Measurements from ENCODE around the gene EIF6. TPM values are rescaled to one million over a fixed set of nuclear protein-coding genes. Genes with fewer than 3 reads are reported as not detected.

Gene EIF6
- total and polyA plus RNA-seq, 2 experiments from 2014 or later, result 149 to 215 TPM

DNA sequence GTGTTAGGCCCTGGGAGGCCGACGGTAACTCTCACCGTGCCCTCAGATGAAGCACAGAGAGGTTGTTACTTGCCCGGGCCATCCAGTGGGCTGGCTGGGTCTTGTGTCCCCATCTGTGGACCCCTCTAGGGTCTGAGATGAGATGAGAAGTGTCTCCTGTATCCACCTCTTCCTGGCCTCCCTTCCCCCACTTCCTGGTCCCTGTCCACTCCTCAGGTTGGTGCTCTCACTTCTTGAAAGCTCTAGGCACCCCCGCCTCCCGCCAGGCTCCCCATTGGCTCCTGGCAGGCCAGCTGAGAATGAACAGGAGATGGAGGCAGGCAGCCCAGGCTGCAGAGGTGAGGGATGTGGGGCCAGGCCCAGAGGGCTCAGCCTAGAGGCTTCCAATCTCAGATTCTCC, 8.2 kb downstream of the EIF6 start:
- Histone ChIP-seq H3K27ac (ENCODE audit: low read depth) (no peak overlapping the region), H3K4me2 (peak overlapping the region; percentile 97; the same call in 1 of the 2 replicates), H2AFZ (no peak overlapping the region), H3K79me2 (replicated peaks; ENCODE audit: insufficient read depth) (peaks cover 12% of the 10 kb centered on the region), H3K4me1 (ENCODE audit: insufficient read depth) (peaks cover 11% of the 10 kb centered on the region; the same call in 1 of the 2 replicates), H3F3A (replicated peaks; ENCODE audit: low read depth) (peaks cover 33% of the 10 kb centered on the region), H3K9me2 (ENCODE audit: insufficient read depth) (no peaks in the 10 kb centered on the region), H4K20me1 (replicated peaks; ENCODE audit: insufficient read depth) (0 out of 2 replicates have a peak, but pooled peaks cover 9% of the 10 kb centered on the region), H3K4me3 (peak overlapping the region; percentile 83), H3K27me3 (ENCODE audit: insufficient read depth) (no peaks in the 10 kb centered on the region), H3K36me3 (ENCODE audit: insufficient read depth) (peaks cover 4% of the 10 kb centered on the region; the same call in 1 of the 2 replicates)
- Mint-ChIP-seq H3K9me3 (no peaks in the 10 kb centered on the region; the same call in 2 of the 3 replicates), H3K27me3 (ENCODE audit: insufficient read depth, low read depth, poor library complexity) (peaks cover 37% of the 10 kb centered on the region), H3K36me3 (ENCODE audit: low read depth) (peaks cover 32% of the 10 kb centered on the region), H3K4me3 (peak overlapping the region; percentile 86; the same call in 2 of the 3 replicates), H3K27ac (no peak overlapping the region), H3K4me1 (peaks cover 11% of the 10 kb centered on the region; the same call in 2 of the 3 replicates)
- TF ChIP-seq CTCF (conservative IDR thresholded peaks at IDR 0.05; ENCODE audit: low read depth in 2 of 2) (no peak), ZNF331 (CRISPR knock-in tag; IDR thresholded peaks at IDR 0.05; ENCODE audit: low read depth) (no peak), EZH2 (IDR thresholded peaks at IDR 0.05; ENCODE audit: low read depth, unreplicated experiment) (no peak), POLR2AphosphoS5 (IDR thresholded peaks at IDR 0.05; ENCODE audit: low read depth) (no peak), ZNF114 (CRISPR knock-in tag; IDR thresholded peaks at IDR 0.05) (no peak), EZH2phosphoT487 (IDR thresholded peaks at IDR 0.05; ENCODE audit: unreplicated experiment) (no peak), NANOG (IDR thresholded peaks at IDR 0.05; ENCODE audit: borderline replicate concordance) (no peak), REST (IDR thresholded peaks at IDR 0.05; ENCODE audit: unreplicated experiment) (no peak), JUNB (IDR thresholded peaks at IDR 0.05; ENCODE audit: unreplicated experiment) (no peak)
- TF ChIP-seq, protein P1, sequence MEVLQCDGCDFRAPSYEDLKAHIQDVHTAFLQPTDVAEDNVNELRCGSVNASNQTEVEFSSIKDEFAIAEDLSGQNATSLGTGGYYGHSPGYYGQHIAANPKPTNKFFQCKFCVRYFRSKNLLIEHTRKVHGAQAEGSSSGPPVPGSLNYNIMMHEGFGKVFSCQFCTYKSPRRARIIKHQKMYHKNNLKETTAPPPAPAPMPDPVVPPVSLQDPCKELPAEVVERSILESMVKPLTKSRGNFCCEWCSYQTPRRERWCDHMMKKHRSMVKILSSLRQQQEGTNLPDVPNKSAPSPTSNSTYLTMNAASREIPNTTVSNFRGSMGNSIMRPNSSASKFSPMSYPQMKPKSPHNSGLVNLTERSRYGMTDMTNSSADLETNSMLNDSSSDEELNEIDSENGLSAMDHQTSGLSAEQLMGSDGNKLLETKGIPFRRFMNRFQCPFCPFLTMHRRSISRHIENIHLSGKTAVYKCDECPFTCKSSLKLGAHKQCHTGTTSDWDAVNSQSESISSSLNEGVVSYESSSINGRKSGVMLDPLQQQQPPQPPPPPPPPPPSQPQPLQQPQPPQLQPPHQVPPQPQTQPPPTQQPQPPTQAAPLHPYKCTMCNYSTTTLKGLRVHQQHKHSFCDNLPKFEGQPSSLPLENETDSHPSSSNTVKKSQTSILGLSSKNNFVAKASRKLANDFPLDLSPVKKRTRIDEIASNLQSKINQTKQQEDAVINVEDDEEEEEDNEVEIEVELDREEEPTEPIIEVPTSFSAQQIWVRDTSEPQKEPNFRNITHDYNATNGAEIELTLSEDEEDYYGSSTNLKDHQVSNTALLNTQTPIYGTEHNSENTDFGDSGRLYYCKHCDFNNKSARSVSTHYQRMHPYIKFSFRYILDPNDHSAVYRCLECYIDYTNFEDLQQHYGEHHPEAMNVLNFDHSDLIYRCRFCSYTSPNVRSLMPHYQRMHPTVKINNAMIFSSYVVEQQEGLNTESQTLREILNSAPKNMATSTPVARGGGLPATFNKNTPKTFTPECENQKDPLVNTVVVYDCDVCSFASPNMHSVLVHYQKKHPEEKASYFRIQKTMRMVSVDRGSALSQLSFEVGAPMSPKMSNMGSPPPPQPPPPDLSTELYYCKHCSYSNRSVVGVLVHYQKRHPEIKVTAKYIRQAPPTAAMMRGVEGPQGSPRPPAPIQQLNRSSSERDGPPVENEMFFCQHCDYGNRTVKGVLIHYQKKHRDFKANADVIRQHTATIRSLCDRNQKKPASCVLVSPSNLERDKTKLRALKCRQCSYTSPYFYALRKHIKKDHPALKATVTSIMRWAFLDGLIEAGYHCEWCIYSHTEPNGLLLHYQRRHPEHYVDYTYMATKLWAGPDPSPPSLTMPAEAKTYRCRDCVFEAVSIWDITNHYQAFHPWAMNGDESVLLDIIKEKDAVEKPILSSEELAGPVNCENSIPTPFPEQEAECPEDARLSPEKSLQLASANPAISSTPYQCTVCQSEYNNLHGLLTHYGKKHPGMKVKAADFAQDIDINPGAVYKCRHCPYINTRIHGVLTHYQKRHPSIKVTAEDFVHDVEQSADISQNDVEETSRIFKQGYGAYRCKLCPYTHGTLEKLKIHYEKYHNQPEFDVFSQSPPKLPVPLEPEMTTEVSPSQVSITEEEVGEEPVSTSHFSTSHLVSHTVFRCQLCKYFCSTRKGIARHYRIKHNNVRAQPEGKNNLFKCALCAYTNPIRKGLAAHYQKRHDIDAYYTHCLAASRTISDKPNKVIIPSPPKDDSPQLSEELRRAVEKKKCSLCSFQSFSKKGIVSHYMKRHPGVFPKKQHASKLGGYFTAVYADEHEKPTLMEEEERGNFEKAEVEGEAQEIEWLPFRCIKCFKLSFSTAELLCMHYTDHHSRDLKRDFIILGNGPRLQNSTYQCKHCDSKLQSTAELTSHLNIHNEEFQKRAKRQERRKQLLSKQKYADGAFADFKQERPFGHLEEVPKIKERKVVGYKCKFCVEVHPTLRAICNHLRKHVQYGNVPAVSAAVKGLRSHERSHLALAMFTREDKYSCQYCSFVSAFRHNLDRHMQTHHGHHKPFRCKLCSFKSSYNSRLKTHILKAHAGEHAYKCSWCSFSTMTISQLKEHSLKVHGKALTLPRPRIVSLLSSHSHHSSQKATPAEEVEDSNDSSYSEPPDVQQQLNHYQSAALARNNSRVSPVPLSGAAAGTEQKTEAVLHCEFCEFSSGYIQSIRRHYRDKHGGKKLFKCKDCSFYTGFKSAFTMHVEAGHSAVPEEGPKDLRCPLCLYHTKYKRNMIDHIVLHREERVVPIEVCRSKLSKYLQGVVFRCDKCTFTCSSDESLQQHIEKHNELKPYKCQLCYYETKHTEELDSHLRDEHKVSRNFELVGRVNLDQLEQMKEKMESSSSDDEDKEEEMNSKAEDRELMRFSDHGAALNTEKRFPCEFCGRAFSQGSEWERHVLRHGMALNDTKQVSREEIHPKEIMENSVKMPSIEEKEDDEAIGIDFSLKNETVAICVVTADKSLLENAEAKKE (CRISPR knock-in tag; IDR thresholded peaks at IDR 0.05), result no peak
- TF ChIP-seq, protein P2, sequence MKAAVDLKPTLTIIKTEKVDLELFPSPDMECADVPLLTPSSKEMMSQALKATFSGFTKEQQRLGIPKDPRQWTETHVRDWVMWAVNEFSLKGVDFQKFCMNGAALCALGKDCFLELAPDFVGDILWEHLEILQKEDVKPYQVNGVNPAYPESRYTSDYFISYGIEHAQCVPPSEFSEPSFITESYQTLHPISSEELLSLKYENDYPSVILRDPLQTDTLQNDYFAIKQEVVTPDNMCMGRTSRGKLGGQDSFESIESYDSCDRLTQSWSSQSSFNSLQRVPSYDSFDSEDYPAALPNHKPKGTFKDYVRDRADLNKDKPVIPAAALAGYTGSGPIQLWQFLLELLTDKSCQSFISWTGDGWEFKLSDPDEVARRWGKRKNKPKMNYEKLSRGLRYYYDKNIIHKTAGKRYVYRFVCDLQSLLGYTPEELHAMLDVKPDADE (IDR thresholded peaks at IDR 0.05), result no peak
- DNase-seq (ENCODE audit: low spot score), result no peak
- no peak for ATAC-seq
